ENCODE results near the gene KRTAP12-4.
"Not testable (repeated sequence)": the region's sequence is repeated elsewhere in the genome, so short reads cannot be mapped to it uniquely, and the experiment has no call there.

Gene KRTAP12-4

GRCh38 chr21:44628707-44629391 lies 25.6 kb downstream of the KRTAP12-4 start:
- DNase-seq, result no peak

- DNase-seq, result not testable (repeated sequence)
Observed at GRCh38 chr21:44627831-44628233, 26.6 kb downstream of the KRTAP12-4 start.

GRCh38 chr21:44627181-44627822 lies 27.2 kb downstream of the KRTAP12-4 start:
- peak; percentile 29 for DNase-seq

- DNase-seq, result no peak
Observed at GRCh38 chr21:44626673-44627143, 27.8 kb downstream of the KRTAP12-4 start, which contains the start of gene KRTAP10-9. TSS of gene KRTAP10-9 (plus strand) at chr21:44627093. CDS start at chr21:44627172, 79 bp downstream.

GRCh38 chr21:44626262-44626661 lies 28.2 kb downstream of the KRTAP12-4 start:
- DNase-seq, result no peak

GRCh38 chr21:44625756-44626155 lies 28.7 kb downstream of the KRTAP12-4 start:
- DNase-seq, result no peak

GRCh38 chr21:44623575-44623974 lies 30.9 kb downstream of the KRTAP12-4 start:
- DNase-seq, result no peak

GRCh38 chr21:44619886-44620285 lies 34.6 kb downstream of the KRTAP12-4 start:
- DNase-seq, result no peak

GRCh38 chr21:44618909-44619308 lies 35.5 kb downstream of the KRTAP12-4 start:
- DNase-seq, result no peak

- DNase-seq, result no peak
Observed at GRCh38 chr21:44618504-44618903, 36.0 kb downstream of the KRTAP12-4 start.

GRCh38 chr21:44617071-44617501 lies 37.4 kb downstream of the KRTAP12-4 start:
- no peak for DNase-seq

- no peak for DNase-seq
Observed at GRCh38 chr21:44616591-44616926, 37.9 kb downstream of the KRTAP12-4 start.

GRCh38 chr21:44615911-44616590 lies 38.4 kb downstream of the KRTAP12-4 start:
- no peak for DNase-seq

GRCh38 chr21:44615466-44615865 lies 39.0 kb downstream of the KRTAP12-4 start:
- no peak for DNase-seq

GRCh38 chr21:44614961-44615391 lies 39.5 kb downstream of the KRTAP12-4 start:
- no peak for DNase-seq

GRCh38 chr21:44614161-44614631 lies 40.3 kb downstream of the KRTAP12-4 start:
- no peak for DNase-seq

GRCh38 chr21:44613386-44614155 lies 40.9 kb downstream of the KRTAP12-4 start:
- no peak for DNase-seq

GRCh38 chr21:44612669-44613229 lies 41.7 kb downstream of the KRTAP12-4 start:
- DNase-seq, result no peak

- DNase-seq, result no peak
Observed at GRCh38 chr21:44612029-44612486, 42.4 kb downstream of the KRTAP12-4 start, which contains the start of gene KRTAP10-8. TSS of gene KRTAP10-8 (plus strand) at chr21:44612079. CDS start at chr21:44612101, 22 bp downstream.

- DNase-seq, result no peak
Observed at GRCh38 chr21:44611551-44611950, 42.9 kb downstream of the KRTAP12-4 start.

GRCh38 chr21:44610157-44610843 lies 44.2 kb downstream of the KRTAP12-4 start:
- not testable (repeated sequence) for DNase-seq

GRCh38 chr21:44609193-44609592 lies 45.3 kb downstream of the KRTAP12-4 start:
- DNase-seq, result no peak

Data from DMS 273 treated with DMSO at 0.1 percent for 48 hours (cell line).